Measurements from ENCODE around the gene STK32B.

DNA sequence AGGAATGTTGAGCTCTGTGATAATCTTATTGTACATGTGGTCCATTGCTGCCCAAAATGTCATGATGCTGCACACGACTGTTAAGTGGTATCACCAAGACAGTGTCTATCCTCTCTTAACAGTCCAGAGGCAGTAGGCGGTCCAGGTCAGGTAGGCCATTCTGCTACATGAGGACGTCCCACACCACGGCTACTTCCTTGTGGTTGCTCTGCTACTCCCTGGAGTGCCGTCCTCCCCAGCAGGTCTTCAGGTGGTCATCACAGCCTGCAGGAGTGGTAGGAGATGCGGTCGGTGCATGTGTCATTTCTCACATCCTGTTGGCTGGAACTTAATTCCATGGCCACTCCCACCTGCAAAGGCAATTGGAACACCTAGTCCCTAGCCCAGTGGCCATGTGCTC, 11.5 kb upstream of the STK32B start:
- TF ChIP-seq, protein P1, sequence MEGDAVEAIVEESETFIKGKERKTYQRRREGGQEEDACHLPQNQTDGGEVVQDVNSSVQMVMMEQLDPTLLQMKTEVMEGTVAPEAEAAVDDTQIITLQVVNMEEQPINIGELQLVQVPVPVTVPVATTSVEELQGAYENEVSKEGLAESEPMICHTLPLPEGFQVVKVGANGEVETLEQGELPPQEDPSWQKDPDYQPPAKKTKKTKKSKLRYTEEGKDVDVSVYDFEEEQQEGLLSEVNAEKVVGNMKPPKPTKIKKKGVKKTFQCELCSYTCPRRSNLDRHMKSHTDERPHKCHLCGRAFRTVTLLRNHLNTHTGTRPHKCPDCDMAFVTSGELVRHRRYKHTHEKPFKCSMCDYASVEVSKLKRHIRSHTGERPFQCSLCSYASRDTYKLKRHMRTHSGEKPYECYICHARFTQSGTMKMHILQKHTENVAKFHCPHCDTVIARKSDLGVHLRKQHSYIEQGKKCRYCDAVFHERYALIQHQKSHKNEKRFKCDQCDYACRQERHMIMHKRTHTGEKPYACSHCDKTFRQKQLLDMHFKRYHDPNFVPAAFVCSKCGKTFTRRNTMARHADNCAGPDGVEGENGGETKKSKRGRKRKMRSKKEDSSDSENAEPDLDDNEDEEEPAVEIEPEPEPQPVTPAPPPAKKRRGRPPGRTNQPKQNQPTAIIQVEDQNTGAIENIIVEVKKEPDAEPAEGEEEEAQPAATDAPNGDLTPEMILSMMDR (IDR thresholded peaks at IDR 0.05) = no peak
- TF ChIP-seq POLR2A (IDR thresholded peaks at IDR 0.05) = no peak
